ENCODE measurements around the gene HTR3D. TPM values are rescaled to one million over a fixed set of nuclear protein-coding genes. Genes with fewer than 3 reads are reported as not detected.

HTR3D gene
- total and polyA plus RNA-seq, 2 of the 13 experiments (the other 11 are each of a cell fraction or from before 2014, with no cell fraction given), result not detected

- in situ Hi-C loops (cut with HindIII; ENCODE audit: extremely low pct_ligation_motif_present, low pct_unique_long_range_greater_than_20kb), result no loop called here
- POLR2A ChIA-PET, result no interaction called here
Observed at GRCh38 chr3:184001761-184002160, 29.8 kb upstream of the HTR3D start.

DNA sequence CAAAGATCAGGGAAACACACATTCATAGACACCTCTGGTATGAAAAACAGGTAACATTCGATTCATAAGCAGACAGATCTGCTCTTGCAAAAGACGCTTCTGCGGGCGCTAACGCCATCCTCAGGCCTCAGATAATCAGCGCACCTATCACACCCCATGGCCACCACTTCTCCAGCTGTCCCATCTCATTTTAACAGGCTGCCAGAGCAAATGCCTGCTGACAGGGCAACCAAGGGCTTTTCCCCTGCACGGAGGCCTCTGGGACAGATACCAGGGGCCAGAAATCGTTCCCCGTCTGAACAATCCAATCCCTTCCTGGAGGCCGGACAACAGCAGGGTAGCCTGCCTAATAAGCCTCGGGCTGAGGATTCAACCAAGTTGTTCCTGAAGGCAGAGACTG is 29.1 kb upstream of the HTR3D start:
- Histone ChIP-seq H3K27me3 (ENCODE audit: control insufficient read depth in 1 of 2, insufficient read depth in 2 of 2, low read length in 2 of 2) (no peaks in the 10 kb centered on the region), H2AFZ (ENCODE audit: low read length) (no peak overlapping the region), H4K20me1 (ENCODE audit: insufficient read depth, low read length) (no peaks in the 10 kb centered on the region), H3K4me2 (ENCODE audit: low read depth, low read length) (no peak overlapping the region), H3K9ac (ENCODE audit: insufficient read depth, low read depth, low read length) (no peak overlapping the region), H3K79me2 (ENCODE audit: insufficient read depth, low read length) (no peaks in the 10 kb centered on the region), H3K4me1 (ENCODE audit: insufficient read depth, low read length) (peaks cover 21% of the 10 kb centered on the region), H3K36me3 (replicated peaks in 1 of 2; ENCODE audit: control insufficient read depth in 1 of 2, insufficient read depth in 2 of 2, low read length in 2 of 2) (no peaks in the 10 kb centered on the region; a peak in 1 of 5 replicates), H3K9me3 (ENCODE audit: low read length) (no peaks in the 10 kb centered on the region), H3K4me3 (replicated peaks in 1 of 3; ENCODE audit: insufficient read depth in 1 of 3, low read depth in 2 of 3, low read length in 3 of 3) (no peak overlapping the region), H3K27ac (ENCODE audit: extremely low read length, insufficient read depth, low read length) (no peak overlapping the region)
- BruUV-seq (replicated peaks), result no TSS peak
- 96% methylated on average over 10 of the region's 11 CpGs for WGBS (ENCODE audit: low lambda C conversion rate)
- TF ChIP-seq ZNF17 (CRISPR knock-in tag; IDR thresholded peaks at IDR 0.05), result no peak
- intact Hi-C loops (cut with micrococcal nuclease; ENCODE audit: unreplicated experiment) (no loop called here), in situ Hi-C loops (cut with HindIII; ENCODE audit: extremely low pct_ligation_motif_present, low pct_unique_long_range_greater_than_20kb) (no loop called here)
- no peak for DNase-seq (ENCODE audit: low spot score)
- FAIRE-seq, result no peak
- ChIA-PET CTCF (ENCODE audit: low intra/inter-chr PET ratio, low total read pairs) (no interaction called here), POLR2A (no interaction called here)
- ATAC-seq, result no peak

More at GRCh38 chr3:184001761-184002160, 29.8 kb upstream of the HTR3D start:
- no peaks in the 10 kb centered on the region; a peak in 1 of 5 replicates for H3K36me3 ChIP-seq (replicated peaks in 1 of 2; ENCODE audit: control insufficient read depth in 1 of 2, insufficient read depth in 2 of 2, low read length in 2 of 2)
- FAIRE-seq, result no peak
- no TSS peak for BruUV-seq (replicated peaks)
- no peak overlapping the region for H2AFZ ChIP-seq (ENCODE audit: low read length)
- H3K79me2 ChIP-seq (ENCODE audit: insufficient read depth, low read length), result no peaks in the 10 kb centered on the region
- H3K4me3 ChIP-seq (replicated peaks in 1 of 3; ENCODE audit: insufficient read depth in 1 of 3, low read depth in 2 of 3, low read length in 3 of 3), result no peak overlapping the region
- CTCF ChIA-PET (ENCODE audit: low intra/inter-chr PET ratio, low total read pairs), result no interaction called here
- TF ChIP-seq, protein P1, sequence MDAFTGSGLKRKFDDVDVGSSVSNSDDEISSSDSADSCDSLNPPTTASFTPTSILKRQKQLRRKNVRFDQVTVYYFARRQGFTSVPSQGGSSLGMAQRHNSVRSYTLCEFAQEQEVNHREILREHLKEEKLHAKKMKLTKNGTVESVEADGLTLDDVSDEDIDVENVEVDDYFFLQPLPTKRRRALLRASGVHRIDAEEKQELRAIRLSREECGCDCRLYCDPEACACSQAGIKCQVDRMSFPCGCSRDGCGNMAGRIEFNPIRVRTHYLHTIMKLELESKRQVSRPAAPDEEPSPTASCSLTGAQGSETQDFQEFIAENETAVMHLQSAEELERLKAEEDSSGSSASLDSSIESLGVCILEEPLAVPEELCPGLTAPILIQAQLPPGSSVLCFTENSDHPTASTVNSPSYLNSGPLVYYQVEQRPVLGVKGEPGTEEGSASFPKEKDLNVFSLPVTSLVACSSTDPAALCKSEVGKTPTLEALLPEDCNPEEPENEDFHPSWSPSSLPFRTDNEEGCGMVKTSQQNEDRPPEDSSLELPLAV (CRISPR knock-in tag; conservative IDR thresholded peaks at IDR 0.05; ENCODE audit: low read depth), result no peak
- TF ChIP-seq PITX1 (CRISPR knock-in tag; IDR thresholded peaks at IDR 0.05), result no peak
- H4K20me1 ChIP-seq (ENCODE audit: insufficient read depth, low read length), result no peaks in the 10 kb centered on the region
- no peak overlapping the region for H3K27ac ChIP-seq (ENCODE audit: extremely low read length, insufficient read depth, low read length)
- intact Hi-C loops (cut with micrococcal nuclease; ENCODE audit: unreplicated experiment), result no loop called here
- 92% methylated on average over 3 of the region's 3 CpGs for WGBS (ENCODE audit: low lambda C conversion rate)
- DNase-seq (ENCODE audit: low spot score), result no peak
- H3K4me1 ChIP-seq (ENCODE audit: insufficient read depth, low read length), result peaks cover 16% of the 10 kb centered on the region
- ATAC-seq, result no peak
- no peaks in the 10 kb centered on the region for H3K27me3 ChIP-seq (ENCODE audit: control insufficient read depth in 1 of 2, insufficient read depth in 2 of 2, low read length in 2 of 2)
- H3K9me3 ChIP-seq (ENCODE audit: low read length), result no peaks in the 10 kb centered on the region
- H3K9ac ChIP-seq (ENCODE audit: insufficient read depth, low read depth, low read length), result no peak overlapping the region
- no peak overlapping the region for H3K4me2 ChIP-seq (ENCODE audit: low read depth, low read length)

Measured in HepG2 (cell line).